Upper lobe of left lung (tissue), 6 donors: Measurements from ENCODE around the gene GULP1. TPM values are rescaled to one million over a fixed set of nuclear protein-coding genes. Genes with fewer than 3 reads are reported as not detected.

Experiments used
- ATAC-seq, 2 donors: fragments of 200-7000 bp; cut with Tn5 transposase; one replicate each; pipeline ENCODE4 v1.9.1; 2022; ENCODE audit warnings: mild to moderate bottlenecking in 2 of 2, moderate library complexity in 2 of 2; ENCODE audit not compliant: low FRiP score in 2 of 2
- DNase-seq, 2 donors: peaks; one replicate each; pipeline ENCODE4 v3.0.0-alpha.2; 2019 to 2020
- H3K27ac ChIP-seq, 4 donors: fragments of 200-600 bp; sonication (generic); one replicate each; pipeline ENCODE4 v1.5.1; 2016 to 2019
- H3K27me3 ChIP-seq, 4 donors: fragments of 200-600 bp; sonication (generic); one replicate each; pipeline ENCODE4 v1.5.1; 2017 to 2019
- H3K36me3 ChIP-seq, 4 donors: fragments of 200-600 bp; sonication (generic); one replicate each; pipeline ENCODE4 v1.5.1; 2016 to 2019
- H3K4me1 ChIP-seq, 4 donors: fragments of 200-600 bp; sonication (generic); one replicate each; pipeline ENCODE4 v1.5.1; 2018 to 2019
- H3K4me3 ChIP-seq, 4 donors: fragments of 200-600 bp; sonication (generic); one replicate each; pipeline ENCODE4 v1.5.1; 2017 to 2019; ENCODE audit warnings: mild to moderate bottlenecking in 2 of 4, moderate library complexity in 1 of 4
- H3K9me3 ChIP-seq, 4 donors: fragments of 200-600 bp; sonication (generic); one replicate each; pipeline ENCODE4 v1.5.1; 2018 to 2019
- CTCF ChIP-seq, 6 experiments: fragments of 450-650 bp in 4 of 6; fragments of 200-600 bp in 2 of 6; sonication (generic) in 2 of 6; IDR thresholded peaks; one replicate each; pipeline ENCODE4 v1.5.1; 2016 to 2019; ENCODE audit warnings: antibody characterized with exemption in 6 of 6
- EP300 ChIP-seq, 4 donors: sonication (generic); formaldehyde crosslinking; IDR thresholded peaks; one replicate each; pipeline ENCODE4 v1.5.1; 2017; ENCODE audit warnings: antibody characterized with exemption in 4 of 4, control low read depth in 2 of 4
- POLR2A ChIP-seq, 4 donors: fragments of 450-650 bp; IDR thresholded peaks; one replicate each; pipeline ENCODE4 v1.5.1; 2016 to 2017; ENCODE audit warnings: antibody characterized with exemption in 4 of 4, mild to moderate bottlenecking in 2 of 4
- POLR2AphosphoS5 ChIP-seq, 2 donors: sonication (generic); formaldehyde crosslinking; IDR thresholded peaks; one replicate each; pipeline ENCODE4 v1.5.1; 2017; ENCODE audit warnings: antibody characterized with exemption in 2 of 2
- WGBS, 2 donors: methylation state at CpG; one replicate each; pipeline ENCODE4 v1.1.5; 2017 to 2018; 5-methylcytosine and 5-hydroxymethylcytosine counted together
- total RNA-seq, 6 donors: library from RNA; depleted of rRNA in 4 of 6; stranded (reverse); fragments of >200 nt in 4 of 6; gene quantifications; one replicate each; pipeline versions ENCODE4 v1.1.0 to v1.2.1, GENCODE V29; 2016 to 2021
- donor health status: DM: no; HTN: no; CAD: no; lungs with moderate emphysema.
- donor health status: DM: no; HTN: yes; CAD: no; lungs with severe emphysema.

Gene GULP1
- total RNA-seq, 6 donors from 2014 or later = 12.5 to 71.2 (median 32.7) TPM

- DNase-seq = no peak
- Histone ChIP-seq H3K27me3 (no peaks in the 10 kb centered on the region), H3K9me3 (no peaks in the 10 kb centered on the region), H3K36me3 (no peaks in the 10 kb centered on the region), H3K27ac (no peak overlapping the region), H3K4me3 (no peak overlapping the region), H3K4me1 (peaks cover 0 to 4% (median 1%) of the 10 kb centered on the region in 4 donors)
- WGBS, 2 donors = 70 to 75% methylated on average over 1 of the region's 1 CpG
- no peak for ATAC-seq
- TF ChIP-seq POLR2AphosphoS5 (IDR thresholded peaks at IDR 0.05) (no peak), CTCF (IDR thresholded peaks at IDR 0.05) (no peak), POLR2A (IDR thresholded peaks at IDR 0.05) (no peak), EP300 (IDR thresholded peaks at IDR 0.05) (no peak)
Measured at GRCh38 chr2:188527141-188527540, 235.5 kb downstream of the GULP1 start.

GRCh38 chr2:188527581-188527993, 235.9 kb downstream of the GULP1 start:
- H3K27me3 ChIP-seq = no peaks in the 10 kb centered on the region
- no peak for DNase-seq
- no peak overlapping the region for H3K4me3 ChIP-seq
- no peak for TF ChIP-seq POLR2A (IDR thresholded peaks at IDR 0.05)
- TF ChIP-seq EP300 (IDR thresholded peaks at IDR 0.05) = no peak
- no peak for TF ChIP-seq CTCF (IDR thresholded peaks at IDR 0.05)
- no peak for TF ChIP-seq POLR2AphosphoS5 (IDR thresholded peaks at IDR 0.05)
- 86 to 88% methylated on average over 5 of the region's 5 CpGs for WGBS, 2 donors
- no peak overlapping the region for H3K27ac ChIP-seq
- no peak for ATAC-seq
- no peaks in the 10 kb centered on the region for H3K9me3 ChIP-seq
- peaks cover 0 to 4% (median 1%) of the 10 kb centered on the region in 4 donors for H3K4me1 ChIP-seq
- H3K36me3 ChIP-seq = no peaks in the 10 kb centered on the region

GRCh38 chr2:188529710-188530109, 238.0 kb downstream of the GULP1 start:
- DNase-seq = no peak
- Histone ChIP-seq H3K27me3 (no peaks in the 10 kb centered on the region), H3K36me3 (no peaks in the 10 kb centered on the region), H3K9me3 (no peaks in the 10 kb centered on the region), H3K4me3 (no peak overlapping the region), H3K4me1 (peaks cover 0 to 4% (median 1%) of the 10 kb centered on the region in 4 donors), H3K27ac (no peak overlapping the region)
- TF ChIP-seq EP300 (IDR thresholded peaks at IDR 0.05) = no peak
- TF ChIP-seq POLR2A (IDR thresholded peaks at IDR 0.05) = no peak
- TF ChIP-seq POLR2AphosphoS5 (IDR thresholded peaks at IDR 0.05) = no peak
- TF ChIP-seq CTCF (IDR thresholded peaks at IDR 0.05) = no peak
- WGBS, 2 donors = 90 to 100% methylated on average over 1 of the region's 1 CpG
- no peak for ATAC-seq

GRCh38 chr2:188534875-188535274, 243.2 kb downstream of the GULP1 start:
- no peak overlapping the region for H3K27ac ChIP-seq
- H3K9me3 ChIP-seq = no peaks in the 10 kb centered on the region
- no peaks in the 10 kb centered on the region for H3K27me3 ChIP-seq
- no peaks in the 10 kb centered on the region for H3K4me1 ChIP-seq
- 91 to 93% methylated on average over 2 of the region's 2 CpGs for WGBS, 2 donors
- TF ChIP-seq CTCF (IDR thresholded peaks at IDR 0.05) = no peak
- H3K36me3 ChIP-seq = no peaks in the 10 kb centered on the region
- no peak for DNase-seq
- ATAC-seq = no peak
- no peak overlapping the region for H3K4me3 ChIP-seq

- H3K27me3 ChIP-seq = no peaks in the 10 kb centered on the region
- no peak overlapping the region for H3K27ac ChIP-seq
- H3K4me3 ChIP-seq = no peak overlapping the region
- no peaks in the 10 kb centered on the region for H3K4me1 ChIP-seq
- WGBS, 2 donors = 69 to 77% methylated on average over 3 of the region's 3 CpGs
- ATAC-seq (no peak), DNase-seq (no peak)
- no peaks in the 10 kb centered on the region for H3K36me3 ChIP-seq
- TF ChIP-seq POLR2A (IDR thresholded peaks at IDR 0.05) (no peak), CTCF (IDR thresholded peaks at IDR 0.05) (no peak), POLR2AphosphoS5 (IDR thresholded peaks at IDR 0.05) (no peak), EP300 (IDR thresholded peaks at IDR 0.05) (no peak)
- H3K9me3 ChIP-seq = no peaks in the 10 kb centered on the region
Measured at GRCh38 chr2:188551671-188552070, 260.0 kb downstream of the GULP1 start.
